Measurements from ENCODE around the gene C2CD2.
"Not testable (repeated sequence)": the region's sequence is repeated elsewhere in the genome, so short reads cannot be mapped to it uniquely, and the experiment has no call there.

The C2CD2 gene

DNA sequence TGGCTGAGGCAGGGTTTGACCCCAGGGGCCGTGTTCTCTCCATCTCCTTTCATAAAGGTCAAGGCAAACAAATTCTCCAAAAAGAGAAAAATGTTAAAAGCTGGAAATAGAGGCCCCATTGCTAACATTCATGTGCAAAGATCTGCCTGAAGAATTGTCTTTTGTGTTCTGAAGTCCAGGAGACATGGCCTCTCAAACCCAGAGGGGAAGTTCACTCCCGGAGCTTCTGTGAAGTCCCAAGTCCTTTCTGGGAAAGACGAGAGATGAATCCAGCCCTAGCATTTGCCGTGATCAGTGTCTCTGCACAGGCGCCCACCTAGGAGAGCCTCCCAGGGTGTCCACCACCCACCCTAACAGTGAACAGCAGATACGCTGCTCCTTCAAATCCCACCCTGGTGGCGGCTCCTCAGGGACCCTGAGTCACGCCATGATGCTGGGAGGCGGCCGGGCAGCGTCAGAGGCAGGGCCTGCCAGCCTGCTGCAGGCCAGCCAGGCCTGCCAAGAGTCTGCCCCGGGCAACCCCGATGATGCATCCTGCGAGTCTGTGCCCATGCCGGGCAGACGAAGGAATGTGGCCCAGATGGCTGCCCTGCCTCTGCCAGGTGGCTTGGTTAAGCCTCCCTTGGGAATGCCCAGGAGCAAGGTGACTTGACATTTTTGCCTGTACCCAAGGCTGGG lies 5.2 kb upstream of the C2CD2 start:
- no peak for DNase-seq (ENCODE audit: low read depth in 2 of 2)

DNA sequence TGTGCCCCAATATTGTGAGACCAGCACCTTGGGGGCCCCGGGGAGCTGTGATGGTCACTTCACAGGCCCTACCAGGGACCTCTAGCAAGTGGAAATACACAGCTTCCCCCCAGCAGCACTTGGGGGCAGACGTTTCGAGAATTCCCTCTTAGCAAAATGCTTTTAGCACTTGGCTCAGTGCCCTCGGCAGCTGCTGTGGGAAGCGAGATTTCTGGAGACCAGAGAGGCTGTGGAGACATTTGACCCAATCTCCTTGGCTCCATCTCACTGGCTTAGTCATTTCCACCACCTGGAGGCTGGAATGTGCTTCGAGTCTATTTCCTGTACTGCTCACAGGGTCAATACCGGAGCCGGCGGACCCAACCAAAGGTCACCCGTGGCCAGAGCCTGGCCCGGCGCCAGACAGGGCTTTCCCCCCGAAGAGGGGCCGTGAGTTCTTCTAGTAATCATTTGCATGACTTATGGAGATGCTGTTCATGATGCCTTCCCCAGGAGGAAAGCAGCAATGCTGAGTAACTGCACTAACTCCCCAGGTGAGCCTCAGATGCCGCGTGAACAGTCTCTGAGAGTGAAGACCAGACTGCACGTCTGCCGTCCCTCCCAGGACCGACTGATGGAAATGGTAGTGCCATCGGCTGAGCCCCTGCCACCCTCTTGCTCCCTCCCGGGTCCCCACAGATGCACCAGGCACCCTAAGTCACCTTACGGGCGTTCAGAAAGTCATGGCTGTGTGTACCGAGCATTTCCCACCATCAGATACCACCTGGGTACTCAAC lies 4.4 kb upstream of the C2CD2 start:
- DNase-seq (ENCODE audit: low read depth in 2 of 2), result no peak

DNA sequence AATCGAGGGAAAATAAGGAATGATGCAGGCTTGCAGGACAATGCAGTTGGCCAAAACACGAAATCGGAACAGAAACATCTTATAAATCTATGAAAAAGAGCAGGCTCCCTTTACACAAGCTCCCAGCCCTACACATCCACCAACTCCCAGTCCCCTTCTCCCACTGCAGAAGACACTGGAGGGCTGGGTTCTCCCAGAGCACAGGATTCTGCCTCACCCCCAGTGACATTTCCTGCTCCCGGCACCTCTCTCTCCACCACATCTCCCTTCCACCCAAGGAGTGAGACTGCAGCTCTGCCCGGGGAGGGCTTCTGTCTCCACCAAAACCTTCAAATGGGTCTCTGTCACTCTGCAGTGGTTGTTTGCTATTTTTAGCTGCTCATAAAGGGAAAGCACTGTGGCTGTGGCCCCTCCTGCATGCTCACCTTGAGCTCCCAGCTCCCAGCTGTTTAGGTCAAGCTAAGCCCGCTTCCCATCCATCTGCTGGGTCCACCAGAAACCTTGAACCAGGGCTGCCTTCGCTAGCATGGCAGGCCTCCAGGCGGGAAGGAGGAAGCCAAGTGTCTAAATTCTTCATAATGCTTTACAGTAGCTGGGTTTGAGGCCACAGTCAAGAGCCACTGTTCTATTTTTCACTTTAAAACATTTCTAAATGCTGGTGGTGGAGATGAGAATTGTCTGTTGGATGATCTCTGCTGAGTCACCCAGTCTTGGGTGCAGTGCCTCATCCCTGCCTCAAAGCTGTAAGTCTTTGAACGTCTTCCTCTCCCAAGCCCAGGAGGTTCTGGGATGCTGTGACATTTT lies 3.3 kb upstream of the C2CD2 start:
- no peak for DNase-seq (ENCODE audit: low read depth in 2 of 2)

DNA sequence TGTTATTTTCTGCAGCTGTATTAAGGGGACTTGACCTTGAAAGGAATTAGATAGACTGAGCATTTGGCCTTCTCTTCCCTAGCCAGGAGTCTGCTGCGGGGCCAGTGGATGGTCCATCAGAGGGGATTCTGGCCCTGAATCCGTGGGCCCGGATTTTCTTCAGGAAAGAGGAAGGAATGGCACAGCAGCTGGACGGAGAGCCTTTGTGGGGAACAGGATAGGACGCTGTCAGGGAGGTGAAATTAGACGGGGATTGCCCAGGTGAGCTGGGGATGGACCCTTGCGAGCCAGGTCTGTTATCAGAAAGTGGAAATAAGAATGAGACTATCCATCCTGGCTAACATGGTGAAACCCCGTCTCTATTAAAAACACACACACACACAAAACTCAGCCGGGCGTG lies 1.7 kb upstream of the C2CD2 start:
- no peak for DNase-seq (ENCODE audit: low read depth in 2 of 2)

DNA sequence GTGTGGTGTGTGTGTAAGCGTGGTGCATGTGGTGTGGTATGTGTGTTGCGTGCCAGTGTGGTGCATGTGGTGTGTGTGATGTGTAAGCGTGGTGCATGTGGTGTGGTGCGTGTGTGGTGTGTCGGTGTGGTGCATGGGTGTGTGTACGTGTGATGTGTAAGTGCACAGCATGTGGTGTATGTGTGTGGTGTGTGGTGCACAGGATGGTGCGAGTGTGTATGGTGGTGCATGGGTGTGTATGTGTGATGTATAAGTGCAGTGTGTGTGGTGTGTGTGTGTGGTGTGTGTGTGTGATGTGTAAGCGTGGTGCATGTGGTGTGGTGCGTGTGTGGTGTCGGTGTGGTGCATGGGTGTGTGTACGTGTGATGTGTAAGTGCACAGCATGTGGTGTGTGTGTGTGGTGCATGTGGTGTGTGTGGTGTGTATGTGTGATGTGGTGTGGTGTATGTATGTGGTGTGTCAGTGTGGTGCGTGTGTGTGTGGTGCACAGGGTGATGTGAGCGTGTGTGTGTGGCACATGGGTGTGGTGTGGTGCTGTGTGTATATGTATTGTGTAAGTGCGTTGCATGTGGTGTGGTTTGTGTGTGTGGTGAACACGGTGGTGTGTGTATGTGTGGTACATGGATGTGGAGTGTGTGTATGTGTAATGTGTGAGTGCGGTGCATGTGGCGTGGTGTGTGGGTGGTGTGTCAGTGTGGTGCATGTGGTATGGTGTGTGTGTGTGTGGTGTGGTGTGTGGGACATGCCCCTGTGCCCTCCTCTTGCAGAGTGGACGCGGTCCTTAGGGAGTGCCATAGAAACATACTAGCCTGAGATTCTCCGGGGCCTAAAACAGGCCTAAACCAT lies 1.1 kb upstream of the C2CD2 start:
- no peak for DNase-seq (ENCODE audit: low read depth in 2 of 2)

DNA sequence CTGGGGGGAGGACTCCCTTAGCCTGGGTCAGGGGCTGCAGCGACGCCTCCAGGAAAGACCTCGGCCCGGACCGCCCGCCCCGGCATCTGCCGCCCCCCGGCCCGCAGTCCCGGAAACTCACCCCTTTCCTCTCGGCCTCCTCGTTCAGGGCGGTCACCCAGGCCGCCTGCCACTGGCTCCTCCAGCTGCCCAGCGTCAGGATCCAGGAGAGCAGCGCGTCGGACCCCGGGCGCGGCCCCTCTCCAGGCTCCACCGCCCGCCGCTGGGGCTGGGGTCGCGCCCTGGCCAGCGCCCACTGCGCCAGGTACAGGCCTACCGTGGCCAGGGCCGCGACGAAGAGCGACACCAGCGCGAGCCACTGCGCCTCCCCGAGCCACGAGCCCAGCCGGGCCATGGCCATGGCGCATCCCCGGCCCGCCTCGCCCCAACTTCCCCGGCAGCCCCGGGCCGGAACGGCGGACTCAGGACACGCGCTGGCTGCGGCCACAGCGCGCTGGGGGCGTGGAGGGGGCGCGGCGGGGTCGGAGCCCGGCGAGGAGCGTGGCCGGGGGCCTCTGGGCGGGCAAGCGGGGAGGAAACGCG lies 478 bp downstream of the C2CD2 start:
- no peak for DNase-seq (ENCODE audit: low read depth in 2 of 2)

DNA sequence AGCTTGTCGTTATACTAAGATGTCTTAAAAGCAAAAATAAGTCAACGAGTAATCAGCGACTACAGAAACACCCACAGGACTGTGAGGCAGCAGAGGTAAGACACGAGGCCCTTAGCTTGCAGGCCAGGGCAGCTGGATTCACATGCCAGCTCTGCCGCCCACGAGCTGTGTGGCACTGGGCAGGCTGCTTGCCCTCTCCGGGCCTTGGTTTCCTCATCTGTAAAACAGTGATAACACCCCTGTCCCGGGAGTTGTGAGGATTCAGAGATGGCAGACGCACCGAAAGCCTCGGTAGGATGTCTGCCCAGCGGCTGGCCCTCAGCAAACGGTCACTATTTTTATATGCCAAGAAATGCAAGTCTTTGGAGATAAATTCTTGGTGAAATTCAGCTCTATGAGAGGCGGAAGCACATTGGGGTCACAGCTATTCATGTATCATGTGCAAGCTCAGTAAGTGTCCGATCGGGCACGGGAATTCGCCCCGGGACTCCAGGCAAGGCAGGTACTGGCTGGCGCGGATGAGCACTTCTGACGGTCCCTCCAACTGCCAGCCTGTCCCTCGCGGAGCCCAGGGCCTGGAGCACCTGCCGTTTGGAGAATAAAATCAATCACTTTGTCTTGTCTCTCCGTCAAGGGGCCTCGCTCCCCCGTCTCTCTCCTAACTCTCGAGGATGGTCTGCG lies 1.1 kb downstream of the C2CD2 start:
- no peak for DNase-seq (ENCODE audit: low read depth in 2 of 2)

DNA sequence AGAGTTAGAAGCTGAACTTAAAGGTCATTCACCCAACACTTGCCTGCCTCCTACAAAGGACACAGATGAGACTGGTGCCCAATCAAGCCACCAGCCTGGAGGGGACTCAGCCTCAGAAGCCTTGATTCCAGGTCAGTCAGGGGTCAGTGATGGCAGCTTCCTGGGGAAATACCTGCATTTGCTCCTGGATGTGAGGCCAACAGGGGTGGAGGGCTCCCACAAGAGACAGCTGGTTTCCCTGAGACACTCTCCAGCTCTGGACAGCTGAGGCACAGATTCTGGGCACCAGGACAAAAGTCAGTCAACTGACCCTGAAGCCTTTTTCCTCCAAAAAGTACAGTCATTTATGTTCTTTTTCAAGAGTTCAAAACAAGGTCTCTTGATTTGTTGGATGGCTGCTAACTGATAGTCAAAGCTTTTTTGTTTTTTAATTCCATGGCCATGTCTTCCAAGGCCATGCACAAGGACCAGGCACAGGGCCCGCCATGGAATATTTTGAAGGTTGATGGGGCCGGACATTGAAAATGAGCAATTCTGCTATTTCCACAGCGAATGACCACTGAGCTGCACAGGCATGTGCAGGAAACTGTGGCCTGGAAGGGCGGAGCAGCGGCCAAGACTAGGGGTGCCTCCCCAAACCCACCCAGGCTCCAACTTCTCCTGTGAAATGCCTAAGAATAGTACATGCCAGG lies 1.8 kb downstream of the C2CD2 start:
- DNase-seq (ENCODE audit: low read depth in 2 of 2), result no peak

DNA sequence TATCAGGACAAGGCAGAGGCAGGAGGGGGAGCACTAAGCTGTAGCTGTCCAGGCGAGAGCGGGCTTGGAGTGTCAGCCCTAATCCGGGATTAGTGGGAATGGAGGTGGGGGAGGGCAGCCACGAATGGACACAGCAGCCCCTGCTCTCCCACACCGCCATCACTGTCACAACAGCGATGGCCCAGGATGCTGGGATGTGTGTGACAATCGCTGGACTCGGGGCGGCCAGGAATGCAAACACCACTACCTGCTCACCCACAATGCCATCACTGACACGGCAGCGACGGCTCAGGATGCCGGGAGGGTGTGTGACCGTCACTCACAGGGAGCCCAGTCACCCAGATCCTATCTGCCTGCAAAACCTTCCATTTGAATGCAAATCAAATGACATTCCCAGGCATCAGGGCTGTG lies 2.9 kb downstream of the C2CD2 start:
- DNase-seq (ENCODE audit: low read depth in 2 of 2), result no peak

DNA sequence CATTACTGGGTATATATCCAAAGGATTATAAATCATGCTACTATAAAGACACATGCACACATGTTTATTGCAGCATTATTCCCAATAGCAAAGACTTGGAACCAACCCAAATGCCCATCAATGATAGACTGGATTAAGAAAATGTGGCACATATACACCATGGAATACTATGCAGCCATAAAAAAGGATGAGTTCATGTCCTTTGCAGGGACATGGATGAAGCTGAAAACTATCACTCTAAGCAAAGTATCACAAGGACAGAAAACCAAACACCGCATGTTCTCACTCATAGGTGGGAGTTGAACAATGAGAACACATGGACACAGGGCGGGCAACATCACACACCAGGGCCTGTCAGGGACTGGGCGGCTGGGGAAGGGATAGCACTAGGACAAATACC lies 4.2 kb downstream of the C2CD2 start:
- not testable (repeated sequence) for DNase-seq (ENCODE audit: low read depth in 2 of 2)

DNA sequence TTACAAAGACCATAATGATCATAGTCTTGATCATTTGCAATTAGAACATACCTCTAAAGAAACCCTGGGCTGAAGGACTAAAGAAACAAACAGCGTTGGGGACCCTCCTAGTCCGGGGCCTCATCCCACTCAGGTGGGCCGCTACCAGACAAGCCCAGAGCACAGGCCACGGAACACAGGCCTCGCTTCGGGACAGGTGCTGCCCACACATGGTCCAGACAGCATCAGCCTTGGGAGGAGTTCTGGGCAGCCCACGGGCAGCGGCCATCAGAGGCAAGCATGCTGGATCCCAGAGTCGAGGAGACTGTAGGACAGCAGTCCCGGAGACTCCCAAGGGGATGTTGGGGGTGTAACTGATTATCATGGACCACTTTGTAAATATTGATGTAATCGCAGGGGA lies 4.9 kb downstream of the C2CD2 start:
- DNase-seq (ENCODE audit: low read depth in 2 of 2), result no peak

DNA sequence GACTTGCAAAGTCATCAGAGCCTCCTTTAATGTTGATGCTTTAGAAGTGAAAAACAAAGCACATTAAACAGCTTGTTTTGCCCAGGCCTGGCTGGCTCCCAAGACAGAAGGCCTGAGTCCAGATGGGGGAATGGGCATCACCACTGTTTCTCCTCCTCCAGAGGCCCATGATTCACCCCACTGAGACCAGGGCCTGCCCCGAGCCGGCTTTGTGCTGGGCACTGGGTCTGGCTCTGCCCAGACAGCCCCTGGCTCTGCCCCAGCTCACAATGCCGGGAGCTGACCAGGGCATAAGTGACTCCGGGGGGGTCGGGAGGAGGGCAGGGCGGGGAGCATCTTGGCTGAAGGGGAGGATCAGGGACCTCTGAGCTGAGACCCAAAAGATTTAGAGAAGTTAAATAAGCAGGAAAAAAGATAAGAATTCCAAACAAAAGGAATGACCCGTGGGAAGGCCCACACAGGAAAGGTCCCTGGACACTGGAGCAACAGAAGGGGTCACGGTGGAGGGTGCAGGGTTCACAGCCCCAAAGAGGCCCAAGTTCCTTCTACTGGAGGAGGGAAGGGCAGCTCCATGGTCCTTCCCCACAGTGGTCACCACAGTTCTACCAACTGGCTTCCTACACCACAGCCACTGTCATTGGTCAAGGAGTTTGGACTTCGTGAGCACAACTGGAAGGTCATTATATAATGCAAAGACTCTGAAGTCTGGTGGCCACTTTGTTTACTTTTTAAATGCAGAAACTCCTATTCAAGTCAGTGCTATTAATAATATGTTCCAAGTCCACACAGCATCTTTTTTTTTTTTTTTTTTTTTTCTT lies 5.5 kb downstream of the C2CD2 start:
- no peak for DNase-seq (ENCODE audit: low read depth in 2 of 2)

DNA sequence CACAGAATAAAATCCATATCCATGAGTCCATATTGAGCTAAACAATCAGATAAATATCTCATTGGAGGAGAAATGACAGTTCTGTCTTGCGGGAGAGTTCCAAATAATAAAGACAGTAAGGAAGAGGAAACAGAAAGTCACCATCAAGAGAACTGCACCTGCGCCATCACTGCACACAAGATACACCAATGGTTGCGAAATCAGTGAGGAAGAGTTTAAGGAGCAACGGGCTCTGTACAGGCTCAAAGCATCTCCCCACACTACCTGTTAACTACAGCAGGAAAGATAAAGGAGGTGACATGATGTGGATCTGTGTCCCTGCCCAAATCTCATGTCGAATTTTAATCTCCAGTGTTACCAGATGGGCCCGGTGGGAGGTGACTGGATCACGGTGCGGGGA lies 7.8 kb downstream of the C2CD2 start:
- DNase-seq (ENCODE audit: low read depth in 2 of 2), result no peak

DNA sequence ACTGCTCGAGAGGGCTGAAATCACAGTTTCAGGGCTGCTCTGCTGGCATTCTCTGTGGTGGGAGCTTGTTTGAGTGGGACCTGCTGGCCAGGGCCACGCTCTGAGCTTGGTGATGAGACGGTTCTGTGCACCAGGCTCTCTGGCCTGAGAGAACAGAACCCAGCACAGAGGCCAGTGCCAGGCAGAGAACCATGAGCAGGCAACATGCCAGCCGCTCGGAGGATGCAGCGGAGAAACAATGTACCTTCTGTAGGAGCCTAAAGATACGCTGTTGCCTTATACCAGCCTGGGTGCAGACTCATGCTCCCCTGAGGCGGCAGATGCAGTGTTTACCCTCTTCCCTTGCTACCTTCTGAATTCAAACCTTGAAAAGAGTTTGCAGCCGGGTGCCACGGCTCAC lies 10.0 kb downstream of the C2CD2 start:
- DNase-seq (ENCODE audit: low read depth in 2 of 2), result no peak

DNA sequence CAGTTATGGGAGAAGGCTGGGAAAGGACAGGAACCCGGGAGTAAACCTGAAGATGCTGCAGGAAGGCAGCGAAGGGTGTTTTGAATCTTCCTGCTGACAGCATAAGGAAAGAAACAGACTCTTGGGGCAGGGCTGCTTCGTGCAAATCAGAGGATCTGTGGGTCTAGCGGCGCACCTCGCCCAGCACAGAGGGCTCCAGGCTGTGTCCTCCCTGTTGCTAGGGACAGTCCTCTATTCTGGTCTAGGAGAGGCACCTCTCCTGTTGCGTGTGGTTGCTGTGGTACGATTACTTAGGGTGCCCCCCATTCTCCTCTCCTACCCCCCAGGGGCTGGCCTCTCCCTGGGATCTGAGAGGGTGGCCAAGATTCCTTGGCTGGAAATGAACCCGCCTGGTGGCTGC lies 11.4 kb downstream of the C2CD2 start:
- DNase-seq (ENCODE audit: low read depth in 2 of 2), result no peak

DNA sequence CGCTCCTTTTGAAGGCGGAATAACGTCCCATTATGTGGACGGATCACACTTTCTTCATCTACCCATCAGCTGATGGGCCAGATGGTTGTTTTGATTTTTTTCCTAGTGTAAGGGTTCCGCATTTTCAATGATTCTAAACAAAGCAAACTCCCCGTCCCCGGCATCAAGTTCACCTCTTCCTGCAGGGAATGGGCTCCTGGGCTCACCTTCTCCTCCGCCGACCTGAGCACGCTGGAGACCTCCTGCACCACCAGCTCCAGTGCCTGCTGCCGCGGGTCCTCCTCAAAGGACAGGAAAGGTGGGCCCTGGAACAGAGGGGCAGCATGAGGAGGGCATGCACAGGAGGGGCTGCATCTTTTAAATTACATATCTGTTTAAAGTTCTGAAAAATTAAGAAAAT lies 11.9 kb downstream of the C2CD2 start:
- no peak for DNase-seq (ENCODE audit: low read depth in 2 of 2)

DNA sequence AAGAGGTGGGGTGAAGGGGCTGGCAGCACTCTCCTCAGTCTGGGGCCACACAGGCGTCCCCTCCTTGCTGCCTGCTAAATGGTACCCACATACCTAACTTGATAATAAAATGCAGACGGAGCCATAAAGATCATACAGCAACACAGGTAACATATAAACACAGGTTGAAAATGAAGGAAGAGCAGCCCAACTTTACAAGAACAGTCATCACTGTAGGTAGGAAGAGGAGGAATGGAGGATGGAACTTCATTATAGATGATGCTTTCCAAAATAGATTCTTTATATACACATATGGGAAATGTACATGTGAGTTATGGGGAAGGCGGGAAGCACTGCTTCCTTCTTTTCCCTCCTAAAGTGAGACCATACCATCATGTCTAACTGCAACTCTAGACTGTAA lies 13.4 kb downstream of the C2CD2 start:
- no peak for DNase-seq (ENCODE audit: low read depth in 2 of 2)

DNA sequence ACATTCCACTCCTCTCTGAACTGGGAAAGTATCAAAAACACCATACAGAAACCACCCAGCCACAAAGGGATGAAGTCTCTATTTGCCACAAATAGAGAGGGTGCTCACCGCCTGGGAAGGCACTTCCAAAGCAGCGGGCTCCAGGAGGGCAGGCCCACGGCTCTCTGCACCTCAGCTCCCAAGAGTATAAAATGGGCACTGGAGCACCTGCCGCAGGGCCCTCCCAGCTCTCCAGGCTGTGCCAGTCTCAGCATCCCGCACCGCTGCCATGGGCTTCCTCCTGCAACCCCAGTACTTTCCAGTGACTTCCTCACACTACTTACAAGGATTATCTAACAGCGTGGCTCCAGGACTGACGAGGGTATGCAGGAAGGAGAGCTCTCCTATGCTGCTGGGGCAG lies 14.4 kb downstream of the C2CD2 start:
- no peak for DNase-seq (ENCODE audit: low read depth in 2 of 2)

DNA sequence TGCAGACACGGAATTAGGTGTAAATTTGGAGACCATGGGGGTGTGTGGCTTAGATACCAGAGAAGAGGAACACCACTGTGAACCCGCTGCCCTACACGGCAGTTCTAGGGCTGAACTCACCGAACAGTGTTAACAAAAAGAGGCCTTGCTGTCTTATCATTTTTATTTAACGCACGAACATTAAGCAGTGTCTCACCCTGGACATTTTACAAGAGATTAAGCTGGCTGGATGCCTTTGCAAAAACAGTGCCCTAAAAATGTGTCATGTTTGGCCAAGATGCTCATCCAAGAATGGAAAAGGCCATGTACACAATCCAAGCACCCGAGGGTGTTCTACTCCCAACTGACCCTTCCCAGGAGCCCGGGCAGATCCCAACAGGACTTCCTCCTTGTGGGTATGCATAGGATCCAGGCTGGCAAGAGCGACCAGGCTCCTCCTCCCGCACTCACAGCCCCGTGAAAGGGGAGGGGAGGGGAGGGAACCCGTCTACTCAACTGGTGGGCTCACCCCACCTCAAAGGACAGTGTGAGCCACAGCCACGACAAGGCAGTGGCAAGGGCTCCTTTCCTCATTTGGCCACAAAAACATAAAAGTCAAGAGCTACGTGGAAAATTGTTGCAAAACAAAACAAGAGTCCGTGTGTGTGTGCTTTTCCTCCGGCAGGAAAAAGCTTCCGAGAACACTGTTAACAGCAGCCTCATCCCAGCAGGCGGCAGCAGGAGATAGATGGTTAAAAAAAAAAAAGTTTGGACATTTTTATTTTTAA lies 20.3 kb downstream of the C2CD2 start:
- DNase-seq (ENCODE audit: low read depth in 2 of 2), result no peak
